ENCODE results near the gene PROM1.

DNA sequence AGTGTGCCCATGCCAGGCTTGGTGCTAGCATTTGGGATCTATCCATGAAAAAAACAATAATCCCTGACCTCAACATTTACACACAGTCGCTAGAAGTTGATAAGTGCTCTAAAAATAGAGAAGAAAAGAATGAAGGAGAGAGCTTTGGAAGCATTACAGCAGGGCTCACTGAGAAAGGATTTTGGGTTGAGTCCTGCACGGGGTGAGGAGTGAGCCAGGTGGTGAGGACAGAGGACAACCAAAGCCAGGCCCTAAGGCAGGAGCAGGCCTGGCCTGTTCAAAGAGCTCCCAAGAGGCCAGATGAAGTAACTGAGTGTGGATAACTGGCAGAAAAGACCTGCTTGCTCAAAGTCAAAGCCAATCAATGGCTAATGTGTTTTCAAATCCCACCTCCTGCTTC, 20.7 kb upstream of the PROM1 start:
- TF ChIP-seq CTCF (conservative IDR thresholded peaks at IDR 0.05 in 1 of 2, IDR thresholded peaks at IDR 0.05 in 1 of 2; ENCODE audit: low read depth in 1 of 2, low read length in 2 of 2) (no peak), EZH2 (IDR thresholded peaks at IDR 0.05; ENCODE audit: low read length, missing control alignments) (no peak)

Measured in fibroblast of lung (primary cell).